B cell (primary cell): ENCODE measurements around the gene FHL1. TPM values are rescaled to one million over a fixed set of nuclear protein-coding genes. Genes with fewer than 3 reads are reported as not detected.

ENCODE experiments used
- ATAC-seq: fragments of 200-7000 bp; cut with Tn5 transposase; one replicate; pipeline ENCODE4 v1.10.0; 2021; ENCODE audit warnings: low read depth, mild to moderate bottlenecking, moderate number of reproducible peaks, moderate library complexity
- CTCF ChIA-PET: fragments of 350-600 bp; sonication (Branson Sonifier 250); formaldehyde crosslinking; loops from one replicate; lab custom pipeline; 2021; ENCODE audit warnings: antibody characterized with exemption, inconsistent platforms; lab: Charles Lee
- POLR2A ChIA-PET: fragments of 350-600 bp; sonication (Branson Sonifier 250); formaldehyde crosslinking; loops from one replicate; lab custom pipeline; 2021; ENCODE audit warnings: antibody characterized with exemption; lab: Charles Lee
- DNase-seq: peaks from one replicate; pipeline ENCODE4 v3.0.0; 2013
- H2AFZ ChIP-seq: 2 replicates; pipeline ENCODE4 v1.6.1; 2012; ENCODE audit warnings: mild to moderate bottlenecking, low read depth, low read length; ENCODE audit not compliant: insufficient read depth, poor library complexity, severe bottlenecking
- H3K27ac ChIP-seq, 2 donors: 1 replicate in 1 of 2; 2 replicates in 1 of 2; pipeline ENCODE4 v1.5.1; 2012 to 2013; ENCODE audit warnings: low read length in 2 of 2, mild to moderate bottlenecking in 2 of 2, moderate library complexity in 1 of 2
- H3K27me3 ChIP-seq, 4 experiments: fragments of 200-600 bp in 1 of 4; sonication (generic) in 1 of 4; replicated peaks in 1 of 4; 1 replicate in 2 of 4; 2 replicates in 2 of 4; pipeline versions ENCODE4 v1.6.1 to v1.7.0; 2013 to 2016; ENCODE audit warnings: low read length in 3 of 4, mild to moderate bottlenecking in 2 of 4, mixed read lengths in 1 of 4, moderate library complexity in 1 of 4; ENCODE audit not compliant: insufficient read depth in 4 of 4, control insufficient read depth in 3 of 4; ENCODE audit errors: control extremely low read depth in 1 of 4
- H3K36me3 ChIP-seq, 2 experiments: replicated peaks in 1 of 2; 1 replicate in 1 of 2; 2 replicates in 1 of 2; pipeline versions ENCODE4 v1.6.1 to v1.7.1; 2013; ENCODE audit warnings: low read length in 1 of 2; ENCODE audit not compliant: insufficient read depth in 2 of 2, control insufficient read depth in 1 of 2; ENCODE audit errors: control extremely low read depth in 1 of 2, extremely low read depth in 1 of 2
- H3K4me1 ChIP-seq, 2 donors: fragments of 200-600 bp in 1 of 2; sonication (generic) in 1 of 2; 1 replicate in 1 of 2; 2 replicates in 1 of 2; pipeline versions ENCODE4 v1.5.1 to v1.6.1; 2013 to 2017; ENCODE audit warnings: low read length in 2 of 2; ENCODE audit not compliant: control insufficient read depth in 2 of 2, insufficient read depth in 2 of 2
- H3K4me2 ChIP-seq: replicated peaks from 2 replicates; pipeline ENCODE3; 2012; ENCODE audit warnings: mild to moderate bottlenecking, low read depth, low read length; ENCODE audit not compliant: poor library complexity, severe bottlenecking
- H3K4me3 ChIP-seq, 5 experiments: fragments of 200-600 bp in 1 of 5; sonication (generic) in 1 of 5; 1 replicate in 3 of 5; 2 replicates in 2 of 5; pipeline versions ENCODE4 v1.5.1 to v1.7.0; 2011 to 2016; ENCODE audit warnings: low read length in 4 of 5, mild to moderate bottlenecking in 4 of 5, low read depth in 2 of 5, control low read depth in 1 of 5, moderate library complexity in 1 of 5; ENCODE audit not compliant: insufficient read depth in 1 of 5; ENCODE audit errors: control extremely low read depth in 1 of 5, extremely low read depth in 1 of 5
- H3K79me2 ChIP-seq: fragments of 200-600 bp; sonication (generic); one replicate; pipeline ENCODE4 v1.6.0; 2016; ENCODE audit warnings: low read length; ENCODE audit not compliant: control insufficient read depth, insufficient read depth
- H3K9ac ChIP-seq: fragments of 200-600 bp; sonication (generic); 2 replicates; pipeline ENCODE4 v1.6.1; 2017; ENCODE audit warnings: mild to moderate bottlenecking, low read length, moderate library complexity
- H3K9me3 ChIP-seq, 3 donors: one replicate each; pipeline versions ENCODE4 v1.6.1 to v1.7.1; 2013; ENCODE audit warnings: low read length in 2 of 3; ENCODE audit not compliant: control insufficient read depth in 2 of 3, insufficient read depth in 1 of 3; ENCODE audit errors: control extremely low read depth in 1 of 3
- H4K20me1 ChIP-seq: 2 replicates; pipeline ENCODE4 v1.6.0; 2012; ENCODE audit warnings: mild to moderate bottlenecking, low read length; ENCODE audit not compliant: insufficient read depth, control insufficient read depth, poor library complexity, severe bottlenecking
- H3K27ac Mint-ChIP-seq: one replicate; pipeline ENCODE4 v1.8.0; 2021; ENCODE audit warnings: mixed read lengths
- H3K27me3 Mint-ChIP-seq: one replicate; pipeline ENCODE4 v1.8.0; 2021; ENCODE audit warnings: mixed read lengths
- H3K4me1 Mint-ChIP-seq: one replicate; pipeline ENCODE4 v1.8.0; 2021; ENCODE audit warnings: mixed read lengths
- H3K4me3 Mint-ChIP-seq: one replicate; pipeline ENCODE4 v1.8.0; 2021; ENCODE audit warnings: mixed read lengths
- H3K9me3 Mint-ChIP-seq: one replicate; pipeline ENCODE4 v1.8.0; 2022; ENCODE audit warnings: mixed read lengths; ENCODE audit not compliant: insufficient read depth
- EZH2 ChIP-seq: IDR thresholded peaks from 2 replicates; pipeline ENCODE4 v1.6.1; 2012; ENCODE audit warnings: borderline replicate concordance, low read depth, mild to moderate bottlenecking, moderate library complexity, low read length; ENCODE audit not compliant: insufficient read depth, poor library complexity, severe bottlenecking
- intact Hi-C: fragments of 100-400 bp; cut with micrococcal nuclease; formaldehyde crosslinking; loops from one replicate; pipeline ENCODE4 v1.10.0; 2022
- polyA plus RNA-seq: library from polyadenylated mRNA; depleted of rRNA; stranded (reverse); fragments of >200 nt; gene quantifications from 2 replicates; pipeline ENCODE4 v1.2.3, GENCODE V29; 2012
- small RNA-seq: library from RNA; depleted of rRNA; stranded (forward); fragments of <200 nt; gene quantifications from one replicate; pipeline ENCODE3, GENCODE V24; 2012; ENCODE audit warnings: low replicate concordance, low read depth; ENCODE audit not compliant: insufficient read length
- total RNA-seq, 2 donors: library from RNA; stranded (reverse); fragments of 120-200 nt in 1 of 2; gene quantifications; 1 replicate in 1 of 2; 2 replicates in 1 of 2; pipeline versions ENCODE4 v1.2.3 to v1.2.4, GENCODE V29; 2013 to 2022
- TF ChIP-seq, protein P1 (sequence below): fragments of 200-600 bp; IDR thresholded peaks from one replicate; pipeline ENCODE4 v1.8.0; 2022; ENCODE audit warnings: antibody characterized with exemption, mild to moderate bottlenecking

FHL1 gene
- total and polyA plus RNA-seq, 2 donors (not counting 1 experiment from before 2014, with no cell fraction given), result 6.7 to 8.0 TPM

DNA sequence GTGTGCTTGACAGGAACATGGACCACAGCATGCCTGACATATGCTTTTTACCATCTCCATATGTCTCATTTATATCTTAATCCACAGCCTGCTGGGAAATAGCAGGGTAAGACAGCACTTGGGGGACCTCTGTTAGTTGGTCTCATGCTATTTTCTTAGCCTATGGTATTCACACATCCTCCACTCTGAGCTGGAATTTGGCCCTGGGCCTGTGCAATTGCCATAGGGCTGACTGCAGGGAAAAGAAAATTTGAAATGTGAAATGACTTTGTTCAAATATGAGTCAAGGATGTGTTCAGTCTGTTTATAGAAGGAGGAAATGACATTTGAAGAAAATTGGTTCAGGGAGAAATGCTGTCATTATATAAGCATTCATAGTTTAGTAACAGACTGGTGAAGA, 113.4 kb downstream of the FHL1 start:
- Histone ChIP-seq H3K36me3 (no peaks in the 10 kb centered on the region), H3K4me2 (no peak overlapping the region), H3K79me2 (no peaks in the 10 kb centered on the region), H4K20me1 (no peaks in the 10 kb centered on the region), H3K27ac (no peak overlapping the region), H2AFZ (no peak overlapping the region), H3K27me3 (no peaks in the 10 kb centered on the region), H3K9me3 (no peaks in the 10 kb centered on the region), H3K4me1 (no peaks in the 10 kb centered on the region), H3K4me3 (no peak overlapping the region), H3K9ac (no peak overlapping the region)
- Mint-ChIP-seq H3K9me3 (no peaks in the 10 kb centered on the region), H3K27ac (no peak overlapping the region), H3K4me3 (no peak overlapping the region), H3K4me1 (peaks cover 4% of the 10 kb centered on the region), H3K27me3 (no peaks in the 10 kb centered on the region)
- ATAC-seq (no peak), DNase-seq (no peak)
- intact Hi-C loops, result no loop called here
- TF ChIP-seq EZH2, result no peak
- TF ChIP-seq, protein P1, sequence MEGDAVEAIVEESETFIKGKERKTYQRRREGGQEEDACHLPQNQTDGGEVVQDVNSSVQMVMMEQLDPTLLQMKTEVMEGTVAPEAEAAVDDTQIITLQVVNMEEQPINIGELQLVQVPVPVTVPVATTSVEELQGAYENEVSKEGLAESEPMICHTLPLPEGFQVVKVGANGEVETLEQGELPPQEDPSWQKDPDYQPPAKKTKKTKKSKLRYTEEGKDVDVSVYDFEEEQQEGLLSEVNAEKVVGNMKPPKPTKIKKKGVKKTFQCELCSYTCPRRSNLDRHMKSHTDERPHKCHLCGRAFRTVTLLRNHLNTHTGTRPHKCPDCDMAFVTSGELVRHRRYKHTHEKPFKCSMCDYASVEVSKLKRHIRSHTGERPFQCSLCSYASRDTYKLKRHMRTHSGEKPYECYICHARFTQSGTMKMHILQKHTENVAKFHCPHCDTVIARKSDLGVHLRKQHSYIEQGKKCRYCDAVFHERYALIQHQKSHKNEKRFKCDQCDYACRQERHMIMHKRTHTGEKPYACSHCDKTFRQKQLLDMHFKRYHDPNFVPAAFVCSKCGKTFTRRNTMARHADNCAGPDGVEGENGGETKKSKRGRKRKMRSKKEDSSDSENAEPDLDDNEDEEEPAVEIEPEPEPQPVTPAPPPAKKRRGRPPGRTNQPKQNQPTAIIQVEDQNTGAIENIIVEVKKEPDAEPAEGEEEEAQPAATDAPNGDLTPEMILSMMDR, result no peak
- POLR2A ChIA-PET, result no interaction called here
- CTCF ChIA-PET, result no interaction called here

Small RNA genes lying within 50 kb of the gene (small RNA-seq; reads per million reads assigned to genes)
- not detected for gene RF01210

Other genes starting within 250 kb of the FHL1 start
- gene MMGT1, start 173.5 kb upstream of the FHL1 start, total RNA-seq, result 24.4 and 25.1 TPM in 2 replicates
- 7.9 and 18.5 TPM in 2 replicates for gene MMGT1, start 173.5 kb upstream of the FHL1 start, polyA plus RNA-seq
- gene SLC9A6, start 162.1 kb upstream of the FHL1 start, total RNA-seq, result 14.5 and 15.2 TPM in 2 replicates
- gene SLC9A6, start 162.1 kb upstream of the FHL1 start, polyA plus RNA-seq, result 3.1 and 6.3 TPM in 2 replicates
- gene MAP7D3, start 103.9 kb downstream of the FHL1 start, total RNA-seq, result 11.5 and 13.0 TPM in 2 replicates
- 3.8 and 4.2 TPM in 2 replicates for gene MAP7D3, start 103.9 kb downstream of the FHL1 start, polyA plus RNA-seq
- gene ADGRG4, start 153.4 kb downstream of the FHL1 start, total RNA-seq, result not detected in 2 replicates
- gene ADGRG4, start 153.4 kb downstream of the FHL1 start, polyA plus RNA-seq, result not detected in 2 replicates